Left kidney (tissue), 2 donors: ENCODE data around the gene DHDDS. TPM values are rescaled to one million over a fixed set of nuclear protein-coding genes. Genes with fewer than 3 reads are reported as not detected.
"Not testable (repeated sequence)": the region's sequence is repeated elsewhere in the genome, so short reads cannot be mapped to it uniquely, and the experiment has no call there.

Experiments
- DNase-seq: peaks from one replicate; pipeline ENCODE4 v3.0.0-alpha.2; 2013
- polyA plus RNA-seq: library from polyadenylated mRNA; unstranded; fragments of 120-200 nt; gene quantifications from one replicate; pipeline ENCODE4 v1.2.1, GENCODE V29; 2013; ENCODE audit not compliant: insufficient read length

Gene DHDDS
- polyA plus RNA-seq, 1 donor = 43.2 TPM

GRCh38 chr1:26474818-26475217 is 42.7 kb downstream of the DHDDS start:
- no peak for DNase-seq

- DNase-seq = no peak
Measured at GRCh38 chr1:26475989-26476388, 43.9 kb downstream of the DHDDS start.

GRCh38 chr1:26476958-26477357 is 44.8 kb downstream of the DHDDS start:
- no peak for DNase-seq

- no peak for DNase-seq
Measured at GRCh38 chr1:26477446-26478152, 45.5 kb downstream of the DHDDS start.

- DNase-seq = no peak
Measured at GRCh38 chr1:26478159-26478558, 46.0 kb downstream of the DHDDS start.

DNA sequence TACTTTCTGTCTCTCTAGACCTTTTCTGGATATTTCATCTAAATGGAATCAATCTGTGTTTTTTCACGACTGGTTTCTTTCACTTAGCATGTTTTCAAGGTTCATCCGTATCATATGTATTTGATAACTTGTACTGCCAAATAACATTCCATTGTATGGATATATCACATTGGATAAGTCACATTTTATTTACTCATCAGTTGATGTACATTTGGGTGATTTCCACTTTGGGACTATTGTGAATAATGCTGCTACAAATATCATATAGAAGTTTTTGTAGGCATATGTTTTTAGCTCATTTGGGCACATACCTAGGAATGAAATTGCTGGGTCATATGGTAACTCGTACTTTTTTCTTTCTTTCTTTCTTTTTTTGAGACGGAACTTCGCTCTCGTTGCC is 46.9 kb downstream of the DHDDS start:
- no peak for DNase-seq

DNA sequence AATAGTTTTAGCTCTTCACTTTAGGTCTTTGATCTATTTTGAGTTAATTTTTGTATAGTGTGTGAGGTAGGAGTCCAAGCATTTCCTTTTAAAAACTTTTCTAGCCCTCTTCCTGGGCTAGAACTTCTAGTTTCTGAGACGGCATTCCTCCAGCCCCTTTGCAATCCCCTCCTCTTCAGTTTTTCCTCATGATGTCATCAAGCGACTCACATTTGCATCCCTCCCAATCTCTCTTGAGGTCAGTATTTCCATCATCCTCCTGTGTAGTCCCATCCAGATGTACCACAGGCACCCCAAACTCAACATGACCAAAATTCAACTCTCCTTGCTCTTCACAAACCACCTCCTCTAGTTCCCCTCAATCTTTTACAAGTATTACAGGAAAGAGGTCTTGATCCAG is 50.8 kb downstream of the DHDDS start:
- no peak for DNase-seq

GRCh38 chr1:26483980-26484379 is 51.9 kb downstream of the DHDDS start:
- no peak for DNase-seq

DNA sequence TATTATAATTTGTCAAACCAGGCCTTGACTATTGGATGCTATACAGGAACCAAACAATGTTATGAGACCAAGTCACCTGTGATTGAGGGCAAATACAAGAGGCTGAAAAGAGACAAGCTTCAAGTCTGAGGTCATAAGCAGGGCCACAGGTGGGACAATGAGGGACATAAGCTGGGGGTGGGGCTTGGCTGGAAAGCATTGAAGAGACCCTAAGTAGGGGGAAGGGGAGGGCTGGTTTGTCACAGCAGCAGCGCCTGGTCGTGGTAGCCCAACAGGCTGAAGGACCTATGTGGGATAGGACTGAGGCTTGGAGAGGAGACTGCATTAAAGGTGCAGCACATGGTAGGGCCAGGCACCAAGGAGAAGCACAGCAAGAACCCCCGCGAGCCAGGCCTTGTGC is 58.0 kb downstream of the DHDDS start:
- no peak for DNase-seq

DNA sequence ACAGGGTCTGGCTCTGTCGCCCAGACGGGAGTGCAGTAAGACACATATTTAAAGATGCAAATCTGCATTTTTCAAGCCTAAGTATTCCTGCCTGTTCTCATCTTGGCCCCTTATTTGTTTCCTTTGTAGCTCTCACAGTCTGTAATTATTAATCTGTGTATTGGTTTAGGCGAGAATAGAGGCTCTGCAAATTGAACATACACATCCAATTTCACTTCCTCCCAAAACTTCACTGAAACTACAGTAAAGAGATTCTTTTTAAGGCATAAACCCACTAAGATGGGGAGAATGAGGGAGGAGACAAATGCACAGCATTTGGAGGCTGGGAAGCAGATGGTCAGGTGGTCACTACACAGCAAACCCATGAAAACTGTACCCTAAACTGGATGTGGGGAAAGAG is 61.1 kb downstream of the DHDDS start:
- DNase-seq = no peak

DNA sequence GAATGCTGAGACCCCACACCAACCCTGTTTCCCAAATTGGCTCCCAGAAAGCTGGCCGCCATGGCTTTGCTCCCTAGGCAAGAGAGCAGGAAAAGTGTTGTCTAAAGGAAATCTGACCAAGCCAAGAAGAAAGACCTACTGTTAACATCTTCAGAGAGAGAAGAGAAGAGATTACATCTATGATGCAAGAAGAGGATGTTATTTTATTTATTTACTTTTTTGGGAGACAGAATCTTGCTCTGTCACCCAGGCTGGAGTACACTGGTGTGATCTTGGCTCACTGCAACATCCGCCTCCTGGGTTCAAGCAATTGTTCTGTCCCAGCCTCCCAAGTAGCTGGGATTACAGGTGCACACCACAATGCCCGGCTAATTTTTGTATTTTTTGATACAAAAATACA is 61.8 kb downstream of the DHDDS start:
- DNase-seq = no peak

DNA sequence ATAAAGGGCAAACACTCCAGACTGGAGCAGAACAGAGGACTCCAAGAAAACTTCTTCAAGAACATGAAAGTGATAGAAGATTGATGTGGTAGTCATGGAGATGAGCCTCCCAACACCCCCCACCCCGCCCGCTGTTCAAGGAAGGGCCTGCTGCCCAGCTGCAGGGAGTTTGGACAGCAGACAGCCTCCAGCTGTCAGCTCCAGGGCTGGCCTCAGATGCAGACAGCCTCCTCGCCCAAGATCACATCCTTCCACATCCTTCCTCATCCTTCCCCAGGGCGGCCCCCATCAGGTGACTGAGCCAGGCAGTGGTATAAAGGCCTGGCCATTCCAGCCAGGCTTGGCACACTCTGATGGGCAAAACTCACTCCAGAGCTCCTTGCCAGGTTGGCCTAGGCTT is 64.7 kb downstream of the DHDDS start:
- DNase-seq = peak; percentile 53

GRCh38 chr1:26498894-26499293 is 66.8 kb downstream of the DHDDS start:
- no peak for DNase-seq

GRCh38 chr1:26500488-26501175 is 68.5 kb downstream of the DHDDS start:
- peak; percentile 85 for DNase-seq

DNA sequence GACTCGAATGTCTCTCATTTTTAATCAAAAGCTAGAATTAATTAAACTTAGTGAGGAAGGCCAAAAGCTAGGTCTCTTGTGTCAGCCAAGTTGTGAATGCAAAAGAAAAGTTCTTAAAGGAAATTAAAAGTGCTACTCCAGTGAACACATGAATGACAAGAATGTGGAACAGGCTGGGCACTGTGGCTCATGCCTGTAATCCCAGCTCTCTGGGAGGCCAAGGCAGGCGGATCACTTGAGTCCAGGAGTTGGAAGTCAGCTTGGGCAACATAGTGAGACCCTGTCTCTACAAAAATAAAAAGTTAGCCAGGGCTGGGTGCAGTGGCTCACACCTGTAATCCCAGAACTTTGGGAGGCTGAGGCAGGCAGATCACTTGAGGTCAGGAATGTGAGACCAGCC is 78.6 kb downstream of the DHDDS start:
- peak; percentile 29 for DNase-seq

DNA sequence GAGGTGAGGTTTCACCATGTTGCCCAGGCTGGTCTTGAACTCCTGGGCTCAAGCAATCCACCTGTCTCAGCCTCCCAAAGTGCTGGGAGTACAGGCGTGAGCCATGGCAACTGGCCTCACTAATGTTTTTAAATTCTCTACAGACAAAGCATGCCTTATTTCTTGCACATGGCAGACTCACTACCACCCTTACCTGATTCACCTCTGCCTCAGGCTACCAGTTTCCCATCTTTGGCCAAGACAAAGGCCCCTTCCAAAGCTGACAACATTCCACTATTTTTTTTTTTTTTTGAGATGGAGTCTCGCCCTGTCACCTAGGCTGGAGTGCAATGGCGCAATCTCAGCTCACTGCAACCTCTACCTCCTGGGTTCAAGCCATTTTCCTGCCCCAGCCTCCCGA is 83.7 kb downstream of the DHDDS start:
- not testable (repeated sequence) for DNase-seq

DNA sequence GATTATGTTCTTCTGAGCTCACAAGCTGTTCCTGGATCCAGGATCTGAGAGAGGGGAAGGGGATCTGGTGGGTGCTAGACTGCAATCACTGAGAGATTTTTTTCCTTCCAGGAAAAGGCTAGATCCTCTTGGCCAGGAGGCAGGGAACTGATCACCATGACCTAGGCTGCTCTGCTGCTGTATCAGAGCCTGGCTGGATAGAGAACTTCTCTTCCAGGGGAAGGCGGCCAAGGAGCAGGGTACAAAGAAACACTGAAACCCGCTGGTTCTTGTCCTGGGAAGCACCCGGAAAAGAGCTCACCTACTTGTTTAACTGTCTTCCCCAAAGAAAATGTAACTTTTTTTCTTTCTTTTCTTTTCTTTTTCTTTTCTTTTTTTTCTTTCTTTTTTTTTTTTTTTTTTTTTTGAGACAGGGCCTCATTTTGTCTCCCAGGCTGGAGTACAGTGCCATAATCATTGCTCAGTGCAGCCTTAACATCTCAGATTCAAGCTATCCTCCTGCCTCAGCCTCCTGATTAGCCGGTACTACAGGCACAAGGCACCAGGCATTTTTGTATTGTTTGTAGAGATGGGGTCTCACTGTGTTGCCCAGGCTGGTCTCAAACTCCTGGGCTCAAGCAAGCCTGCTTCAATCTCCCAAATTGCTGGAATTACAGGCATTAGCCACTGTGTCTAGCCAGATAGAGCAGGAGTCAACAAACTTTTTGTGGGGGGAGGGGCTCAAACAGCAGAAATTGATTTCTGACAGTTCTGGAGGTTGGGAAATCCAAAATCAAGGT is 85.1 kb downstream of the DHDDS start:
- DNase-seq = no peak

- DNase-seq = no peak
Measured at GRCh38 chr1:26517766-26518049, 85.6 kb downstream of the DHDDS start.

DNA sequence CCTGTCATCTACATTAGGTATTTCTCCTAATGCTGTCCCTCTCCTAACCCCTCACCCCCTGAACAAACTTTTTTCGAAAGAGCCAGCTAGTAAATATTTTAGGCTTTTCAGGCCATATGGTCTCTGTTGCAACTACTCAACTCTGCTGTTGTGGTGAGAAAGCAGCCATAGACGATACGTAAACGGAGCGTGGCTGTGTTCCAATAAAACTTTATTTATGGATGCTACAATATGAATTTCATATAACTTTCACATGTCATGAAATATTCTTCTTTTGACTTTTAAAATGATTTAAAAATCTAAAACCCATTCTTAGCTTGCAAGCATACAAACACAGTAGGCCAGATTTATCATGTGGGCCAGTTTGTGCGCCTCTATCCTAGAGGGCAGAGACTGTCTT is 86.2 kb downstream of the DHDDS start:
- DNase-seq = no peak

GRCh38 chr1:26520339-26520738 is 88.2 kb downstream of the DHDDS start:
- no peak for DNase-seq
